Prostate gland (tissue), 2 donors: ENCODE data around the gene XPR1. TPM values are rescaled to one million over a fixed set of nuclear protein-coding genes. Genes with fewer than 3 reads are reported as not detected.

Source experiments
- DNase-seq: peaks from one replicate; pipeline ENCODE4 v3.0.0-alpha.2; 2019; ENCODE audit warnings: low spot score
- H3K27ac ChIP-seq, 2 donors: fragments of 200-600 bp; sonication (generic); 2 replicates each; pipeline ENCODE4 v1.5.1; 2017 to 2019
- H3K27me3 ChIP-seq: fragments of 200-600 bp; sonication (generic); replicated peaks from 2 replicates; pipeline ENCODE4 v1.5.1; 2019; ENCODE audit not compliant: insufficient read depth
- H3K36me3 ChIP-seq, 2 donors: fragments of 200-600 bp; sonication (generic); 1 replicate in 1 of 2; 2 replicates in 1 of 2; pipeline versions ENCODE4 v1.5.1 to v1.8.1; 2017 to 2019
- H3K4me1 ChIP-seq: fragments of 200-600 bp; sonication (generic); replicated peaks from 2 replicates; pipeline ENCODE4 v1.5.1; 2019
- H3K4me3 ChIP-seq, 2 donors: fragments of 200-600 bp; sonication (generic); 2 replicates each; pipeline ENCODE4 v1.5.1; 2017 to 2019
- H3K9me3 ChIP-seq: fragments of 200-600 bp; sonication (generic); 2 replicates; pipeline ENCODE4 v1.5.1; 2017
- POLR2A ChIP-seq: fragments of 450-650 bp; IDR thresholded peaks from one replicate; pipeline ENCODE4 v1.6.1; 2016; ENCODE audit warnings: antibody characterized with exemption, mild to moderate bottlenecking
- POLR2AphosphoS5 ChIP-seq: sonication (generic); formaldehyde crosslinking; IDR thresholded peaks from one replicate; pipeline ENCODE4 v1.6.1; 2017; ENCODE audit warnings: antibody characterized with exemption
- WGBS: methylation state at CpG from one replicate; pipeline ENCODE4 v1.1.5; 2018; 5-methylcytosine and 5-hydroxymethylcytosine counted together
- intact Hi-C: fragments of 100-400 bp; cut with DNase I; formaldehyde crosslinking; loops from one replicate; pipeline ENCODE4 v1.14.2; 2022
- total RNA-seq, 2 donors: library from RNA; depleted of rRNA; stranded (reverse); fragments of >200 nt; gene quantifications; one replicate each; pipeline ENCODE4 v1.1.0, GENCODE V29; 2016
- TF ChIP-seq, protein P1 (sequence below), 4 experiments: fragments of 200-600 bp in 2 of 4; fragments of 450-650 bp in 2 of 4; sonication (generic) in 2 of 4; IDR thresholded peaks; 1 replicate in 3 of 4; 2 replicates in 1 of 4; pipeline ENCODE4 v1.5.1; 2016 to 2019; ENCODE audit warnings: antibody characterized with exemption in 4 of 4, mild to moderate bottlenecking in 2 of 4, moderate library complexity in 2 of 4

The XPR1 gene
- total RNA-seq, 2 donors from 2014 or later, result 17.5 to 70.3 TPM

- 78% methylated on average over 2 of the region's 2 CpGs for WGBS
- intact Hi-C loops, result no loop called here
- no peak for DNase-seq
- no peak overlapping the region for H3K27ac ChIP-seq
- TF ChIP-seq, protein P1, sequence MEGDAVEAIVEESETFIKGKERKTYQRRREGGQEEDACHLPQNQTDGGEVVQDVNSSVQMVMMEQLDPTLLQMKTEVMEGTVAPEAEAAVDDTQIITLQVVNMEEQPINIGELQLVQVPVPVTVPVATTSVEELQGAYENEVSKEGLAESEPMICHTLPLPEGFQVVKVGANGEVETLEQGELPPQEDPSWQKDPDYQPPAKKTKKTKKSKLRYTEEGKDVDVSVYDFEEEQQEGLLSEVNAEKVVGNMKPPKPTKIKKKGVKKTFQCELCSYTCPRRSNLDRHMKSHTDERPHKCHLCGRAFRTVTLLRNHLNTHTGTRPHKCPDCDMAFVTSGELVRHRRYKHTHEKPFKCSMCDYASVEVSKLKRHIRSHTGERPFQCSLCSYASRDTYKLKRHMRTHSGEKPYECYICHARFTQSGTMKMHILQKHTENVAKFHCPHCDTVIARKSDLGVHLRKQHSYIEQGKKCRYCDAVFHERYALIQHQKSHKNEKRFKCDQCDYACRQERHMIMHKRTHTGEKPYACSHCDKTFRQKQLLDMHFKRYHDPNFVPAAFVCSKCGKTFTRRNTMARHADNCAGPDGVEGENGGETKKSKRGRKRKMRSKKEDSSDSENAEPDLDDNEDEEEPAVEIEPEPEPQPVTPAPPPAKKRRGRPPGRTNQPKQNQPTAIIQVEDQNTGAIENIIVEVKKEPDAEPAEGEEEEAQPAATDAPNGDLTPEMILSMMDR (IDR thresholded peaks at IDR 0.05), result no peak
- TF ChIP-seq POLR2AphosphoS5, result no peak
- no peak for TF ChIP-seq POLR2A
- no peak overlapping the region for H3K4me3 ChIP-seq
- no peaks in the 10 kb centered on the region for H3K27me3 ChIP-seq
- no peaks in the 10 kb centered on the region for H3K9me3 ChIP-seq
- no peaks in the 10 kb centered on the region for H3K4me1 ChIP-seq
- no peaks in the 10 kb centered on the region for H3K36me3 ChIP-seq
Measured at GRCh38 chr1:180590889-180591288, 40.9 kb upstream of the XPR1 start.

DNA sequence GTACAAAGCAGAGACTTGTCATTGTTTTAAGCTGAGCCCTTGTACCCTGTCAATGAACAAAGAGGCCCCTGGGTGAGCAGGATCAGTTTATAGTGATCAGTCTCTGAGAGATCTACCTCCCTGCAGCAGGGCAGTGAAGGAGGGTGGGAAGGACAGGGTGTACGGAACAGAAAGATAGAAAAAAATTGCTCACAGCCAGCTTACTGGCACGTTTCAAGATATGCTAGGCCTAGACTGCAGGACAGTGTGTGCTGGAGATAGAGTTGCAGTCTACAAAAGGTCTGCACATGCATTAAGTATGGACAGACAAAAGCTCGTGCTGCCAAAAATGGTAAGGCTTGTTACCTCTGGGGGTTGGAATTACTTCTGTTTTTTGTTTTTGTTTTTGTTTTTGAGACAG lies 38.4 kb upstream of the XPR1 start:
- Histone ChIP-seq H3K36me3 (no peaks in the 10 kb centered on the region), H3K27ac (no peak overlapping the region), H3K27me3 (no peaks in the 10 kb centered on the region), H3K9me3 (no peaks in the 10 kb centered on the region), H3K4me1 (no peaks in the 10 kb centered on the region), H3K4me3 (no peak overlapping the region)
- 54% methylated on average over 3 of the region's 3 CpGs for WGBS
- TF ChIP-seq, protein P1 (IDR thresholded peaks at IDR 0.05), result no peak
- peak; percentile 4 for TF ChIP-seq POLR2AphosphoS5
- no peak for TF ChIP-seq POLR2A
- intact Hi-C loops, result no loop called here
- no peak for DNase-seq

DNA sequence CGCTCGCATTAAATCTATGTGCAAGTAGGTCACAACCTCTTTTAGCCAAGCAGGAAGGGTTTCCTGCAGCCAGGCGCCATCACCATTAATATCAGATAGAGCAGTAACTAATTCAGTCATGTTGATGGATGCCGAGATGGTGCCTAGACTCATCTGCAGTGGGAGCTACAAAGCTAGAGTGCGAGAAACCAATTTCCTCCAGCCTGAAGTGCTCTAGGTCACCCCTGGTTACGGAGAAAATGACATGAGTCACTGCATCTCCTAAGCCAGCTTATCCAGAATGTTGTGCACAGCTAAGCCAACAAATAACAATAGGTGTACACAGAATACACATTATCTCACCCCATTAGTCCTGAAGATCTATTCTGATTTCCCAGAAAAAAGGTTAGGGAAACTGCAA lies 37.1 kb upstream of the XPR1 start:
- no peak overlapping the region for H3K4me3 ChIP-seq
- no peaks in the 10 kb centered on the region for H3K4me1 ChIP-seq
- DNase-seq, result no peak
- H3K36me3 ChIP-seq, result no peaks in the 10 kb centered on the region
- no peak overlapping the region for H3K27ac ChIP-seq
- no peaks in the 10 kb centered on the region for H3K9me3 ChIP-seq
- intact Hi-C loops, result no loop called here
- WGBS, result 93% methylated on average over 6 of the region's 6 CpGs
- TF ChIP-seq POLR2A, result no peak
- TF ChIP-seq, protein P1 (IDR thresholded peaks at IDR 0.05), result no peak
- TF ChIP-seq POLR2AphosphoS5, result no peak
- H3K27me3 ChIP-seq, result no peaks in the 10 kb centered on the region

DNA sequence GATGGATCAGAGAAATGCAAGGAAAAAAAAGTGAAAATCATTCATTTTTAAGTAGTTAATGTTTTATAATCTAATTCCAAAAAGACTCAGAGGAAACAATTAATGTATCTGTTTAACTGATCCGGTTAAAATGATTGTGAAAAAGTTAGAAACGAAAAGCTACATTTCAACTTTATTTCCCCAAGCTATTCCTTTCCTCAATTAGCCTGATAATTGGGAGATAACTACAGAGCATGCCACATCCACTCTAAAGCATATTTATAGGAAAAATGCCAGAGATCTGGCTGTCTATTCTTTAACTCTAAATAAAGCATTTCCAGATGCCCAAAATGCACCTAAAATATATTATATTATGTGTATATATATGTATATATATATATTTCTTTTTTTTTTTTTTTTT lies 35.9 kb upstream of the XPR1 start:
- no peak for TF ChIP-seq POLR2AphosphoS5
- TF ChIP-seq, protein P1 (IDR thresholded peaks at IDR 0.05), result no peak
- DNase-seq, result no peak
- intact Hi-C loops, result no loop called here
- Histone ChIP-seq H3K27ac (no peak overlapping the region), H3K4me1 (no peaks in the 10 kb centered on the region), H3K36me3 (no peaks in the 10 kb centered on the region), H3K9me3 (no peaks in the 10 kb centered on the region), H3K27me3 (no peaks in the 10 kb centered on the region), H3K4me3 (no peak overlapping the region)
- 86% methylated on average over 2 of the region's 2 CpGs for WGBS

GRCh38 chr1:180597520-180597919 lies 34.3 kb upstream of the XPR1 start:
- Histone ChIP-seq H3K4me1 (no peaks in the 10 kb centered on the region), H3K9me3 (no peaks in the 10 kb centered on the region), H3K36me3 (no peaks in the 10 kb centered on the region), H3K27ac (no peak overlapping the region), H3K4me3 (no peak overlapping the region), H3K27me3 (no peaks in the 10 kb centered on the region)
- DNase-seq, result no peak
- intact Hi-C loops, result no loop called here
- TF ChIP-seq, protein P1 (IDR thresholded peaks at IDR 0.05), result no peak
